NB4 (cell line): ENCODE results near the gene RAVER2.
"Not testable (repeated sequence)": the region's sequence is repeated elsewhere in the genome, so short reads cannot be mapped to it uniquely, and the experiment has no call there.

Experiments used
- CTCF ChIP-seq: IDR thresholded peaks from one replicate; pipeline ENCODE4 v1.5.1; 2012; ENCODE audit warnings: low read depth, low read length
- POLR2A ChIP-seq: IDR thresholded peaks from 2 replicates; pipeline ENCODE4 v1.6.1; 2011; ENCODE audit warnings: mild to moderate bottlenecking; ENCODE audit not compliant: insufficient read length; ENCODE audit errors: extremely low read depth

- TF ChIP-seq CTCF, POLR2A: not testable (repeated sequence)
Observed at GRCh38 chr1:64740687-64741086, 4.2 kb upstream of the RAVER2 start.
